GM12872 (cell line): ENCODE results near the gene HNRNPL.

Source experiments
- CTCF ChIP-seq: IDR thresholded peaks from 3 replicates; pipeline ENCODE4 v1.5.1; 2011; ENCODE audit warnings: low read depth, mild to moderate bottlenecking, low read length, moderate library complexity; ENCODE audit not compliant: insufficient read depth

Gene HNRNPL

GRCh38 chr19:38877781-38878574, 28.2 kb upstream of the HNRNPL start, which contains the start of gene RINL:
TSS of gene RINL (minus strand) at chr19:38878275. CDS start at chr19:38876742, 1,533 bp downstream.
- TF ChIP-seq CTCF = no peak

- no peak for TF ChIP-seq CTCF
Measured at GRCh38 chr19:38875656-38876395, 26.0 kb upstream of the HNRNPL start.

- no peak for TF ChIP-seq CTCF
Measured at GRCh38 chr19:38870612-38871011, 20.8 kb upstream of the HNRNPL start.

- peak; percentile 92 for TF ChIP-seq CTCF
Measured at GRCh38 chr19:38869836-38870607, 20.2 kb upstream of the HNRNPL start.

- TF ChIP-seq CTCF = no peak
Measured at GRCh38 chr19:38869160-38869835, 19.5 kb upstream of the HNRNPL start.

- no peak for TF ChIP-seq CTCF
Measured at GRCh38 chr19:38868551-38868950, 18.8 kb upstream of the HNRNPL start.

GRCh38 chr19:38867171-38867780, 17.5 kb upstream of the HNRNPL start:
- TF ChIP-seq CTCF = no peak
